GM04503 (cell line): ENCODE data around the gene CD6.

ENCODE experiments used
- DNase-seq: peaks from one replicate; pipeline ENCODE4 v3.0.0-alpha.2; 2012; ENCODE audit warnings: low read depth

Gene CD6

DNA sequence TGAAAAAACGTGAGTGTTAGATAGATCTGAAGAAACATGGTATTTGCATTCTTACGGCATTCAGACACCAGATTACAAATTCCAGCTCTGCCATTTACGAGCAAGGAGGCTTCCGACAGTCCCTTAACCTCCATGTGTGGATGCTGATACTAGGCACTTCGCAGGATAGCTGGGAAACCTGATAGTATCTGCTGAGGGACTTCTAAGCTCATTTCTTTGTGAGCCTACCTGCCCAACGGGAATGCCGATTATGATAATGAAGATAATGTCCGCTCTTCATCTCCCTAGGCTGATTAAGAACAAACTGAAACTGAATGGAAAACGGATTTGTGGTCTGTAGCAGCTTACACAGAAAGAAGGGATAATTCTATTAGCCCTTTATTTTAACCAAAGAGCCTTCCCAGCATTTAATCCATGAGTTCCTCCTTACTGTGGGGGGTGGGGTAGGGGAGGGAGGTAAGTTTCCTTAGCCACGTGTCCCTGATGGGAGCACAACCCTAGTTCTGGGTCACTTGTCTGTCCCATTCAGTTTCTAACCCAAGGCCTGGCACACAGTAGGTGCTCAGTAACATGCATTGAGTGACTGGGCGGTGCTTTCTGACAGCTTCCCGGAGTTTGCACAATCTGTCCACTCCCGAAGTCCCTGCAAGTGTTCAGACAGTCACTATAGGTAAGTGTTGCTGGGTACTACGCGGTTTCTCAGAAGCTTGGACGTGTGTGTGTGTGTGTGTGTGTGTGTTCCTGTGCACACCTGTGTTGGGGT, 39.2 kb downstream of the CD6 start:
- DNase-seq: no peak

DNA sequence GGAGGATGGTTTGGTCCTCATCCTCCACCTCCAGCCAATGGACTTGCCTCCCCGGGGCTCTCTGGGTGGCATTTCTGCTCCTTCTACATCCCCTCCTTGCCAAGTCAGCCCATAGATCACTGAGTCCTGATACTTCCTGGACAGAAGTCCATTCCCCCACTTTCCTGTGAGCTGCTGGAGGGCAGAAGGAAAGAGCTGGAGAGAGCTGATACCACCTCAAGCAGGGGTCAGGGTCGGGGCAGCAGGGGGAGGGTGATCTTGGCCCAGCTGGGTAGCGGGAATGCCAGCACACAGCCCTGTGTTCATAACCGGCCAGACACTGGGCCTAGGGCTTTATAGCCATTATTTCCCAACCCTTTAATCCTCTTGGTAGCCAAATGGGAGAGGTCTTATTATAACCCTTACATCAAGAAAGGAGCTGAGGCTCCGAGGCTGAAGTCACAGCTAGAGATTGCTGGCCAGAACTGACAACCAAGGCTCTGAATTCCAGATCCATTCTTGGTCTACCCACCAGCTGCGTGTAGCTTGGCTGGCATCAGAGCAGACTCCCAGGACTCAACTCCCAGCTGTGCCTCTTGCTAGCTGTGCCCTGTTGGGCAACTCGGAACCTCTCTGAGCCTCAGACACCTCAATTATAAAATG, 39.9 kb downstream of the CD6 start:
- no peak for DNase-seq

DNA sequence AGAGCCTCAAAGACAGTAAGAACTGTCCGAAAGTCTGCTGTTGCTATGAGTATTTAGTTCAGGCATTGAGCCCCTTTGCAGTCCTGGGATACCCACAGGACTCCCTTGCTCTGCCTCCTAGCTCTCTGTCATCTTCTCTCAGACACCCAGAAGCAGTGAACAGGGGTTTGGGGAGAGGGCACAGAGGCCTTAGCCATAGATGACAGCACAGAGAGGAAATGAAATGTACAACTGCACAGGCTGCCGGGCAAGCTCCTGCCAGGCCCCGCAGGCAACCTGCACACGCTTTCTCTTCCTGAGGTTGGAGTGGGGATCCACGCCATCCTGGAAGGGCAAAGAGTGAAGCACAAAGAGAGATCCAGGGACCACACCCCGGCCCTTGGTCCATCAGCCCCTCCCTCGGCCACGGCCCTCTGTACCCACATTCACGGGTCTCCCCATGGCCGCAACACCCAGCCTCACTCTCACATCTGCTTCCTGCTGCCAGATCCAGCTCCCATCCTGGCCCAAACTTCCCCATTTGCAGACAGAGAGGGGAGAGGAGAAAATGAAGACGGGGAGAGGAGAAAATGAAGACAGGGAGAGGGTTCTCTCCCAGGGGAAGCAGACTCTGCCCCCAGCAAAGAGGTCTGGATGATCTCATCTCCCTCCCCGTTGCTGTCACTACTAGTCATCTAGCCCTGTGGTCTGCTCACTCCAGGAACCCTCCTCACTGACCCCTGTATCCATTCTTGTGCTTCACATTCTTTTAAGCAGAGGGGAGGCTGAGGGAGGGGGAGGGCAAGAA, 40.7 kb downstream of the CD6 start:
- no peak for DNase-seq

DNA sequence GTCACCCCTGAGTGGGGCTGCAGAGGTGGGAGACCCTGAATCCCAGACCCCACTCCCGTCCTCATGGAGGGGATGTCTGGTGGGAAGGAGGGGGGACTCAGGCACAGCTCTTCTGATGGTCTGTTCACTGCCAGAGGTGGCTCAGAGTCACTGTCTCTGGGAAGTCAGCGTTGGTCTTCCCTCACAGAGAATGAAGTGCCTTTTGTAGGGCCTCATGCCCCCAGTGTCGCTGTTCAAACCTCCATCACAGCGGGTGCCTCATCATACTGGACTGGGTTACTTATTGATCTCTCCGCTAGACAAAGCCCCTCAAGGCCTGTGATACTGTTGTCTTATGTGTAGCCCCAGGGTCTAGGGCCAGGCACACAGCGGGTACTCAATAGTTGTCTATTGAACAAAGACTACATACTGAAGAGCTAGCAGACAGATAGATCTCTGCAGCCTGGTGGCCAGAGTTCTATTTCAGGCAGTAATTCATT, 41.3 kb downstream of the CD6 start:
- DNase-seq: no peak

DNA sequence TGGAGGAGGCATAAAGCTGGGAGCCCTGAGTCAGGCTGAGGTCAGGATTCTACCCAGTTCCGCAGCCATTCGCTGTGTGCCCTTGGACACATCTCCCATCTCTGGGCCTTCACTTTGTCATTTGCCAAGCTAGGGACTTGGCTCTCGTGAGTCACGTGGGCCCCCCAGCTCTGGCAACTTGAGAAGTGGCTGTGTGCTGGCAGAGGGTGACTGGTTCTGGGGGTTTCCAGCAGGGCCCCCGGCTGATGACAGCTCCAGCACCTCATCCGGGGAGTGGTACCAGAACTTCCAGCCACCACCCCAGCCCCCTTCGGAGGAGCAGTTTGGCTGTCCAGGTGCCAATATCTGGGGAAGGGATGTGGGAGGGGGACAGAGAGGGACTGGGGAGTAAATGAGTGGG, 46.6 kb downstream of the CD6 start:
- DNase-seq: no peak

DNA sequence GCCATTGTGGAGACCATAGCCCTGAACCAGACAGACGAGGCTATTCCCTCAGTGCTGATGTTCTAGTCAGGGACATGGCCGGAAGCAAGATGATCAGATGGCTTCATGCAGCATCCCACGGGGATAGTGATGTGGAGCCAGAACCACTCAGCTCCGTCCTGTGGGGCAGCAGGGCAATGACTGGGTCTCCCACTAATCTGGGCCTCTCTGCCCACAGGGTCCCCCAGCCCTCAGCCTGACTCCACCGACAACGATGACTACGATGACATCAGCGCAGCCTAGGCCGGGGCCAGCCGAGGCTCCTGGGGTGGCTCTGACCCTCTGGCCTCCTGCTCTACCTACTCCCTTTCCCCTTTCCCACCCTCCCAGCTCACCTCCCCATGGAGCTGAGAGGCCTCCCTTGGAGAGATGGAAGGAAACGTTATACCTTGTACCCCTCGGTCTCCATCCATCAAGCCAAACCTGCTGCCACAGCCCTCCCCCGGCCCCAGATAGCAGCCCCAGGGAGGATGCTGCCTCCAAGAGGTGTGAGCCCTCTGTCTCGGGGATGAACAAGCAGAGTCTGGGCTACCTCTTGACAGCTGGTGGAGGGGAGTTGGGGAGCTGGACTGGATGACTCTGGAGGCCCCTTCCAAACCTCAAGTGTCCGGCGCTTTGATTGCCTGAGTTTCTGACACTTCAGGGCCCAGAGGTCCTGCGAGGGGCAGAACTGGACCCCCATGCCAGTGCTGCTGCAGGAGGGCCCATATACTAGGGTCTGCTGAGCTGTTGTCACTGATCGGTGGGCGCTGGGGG, 47.8 kb downstream of the CD6 start:
- DNase-seq: no peak

DNA sequence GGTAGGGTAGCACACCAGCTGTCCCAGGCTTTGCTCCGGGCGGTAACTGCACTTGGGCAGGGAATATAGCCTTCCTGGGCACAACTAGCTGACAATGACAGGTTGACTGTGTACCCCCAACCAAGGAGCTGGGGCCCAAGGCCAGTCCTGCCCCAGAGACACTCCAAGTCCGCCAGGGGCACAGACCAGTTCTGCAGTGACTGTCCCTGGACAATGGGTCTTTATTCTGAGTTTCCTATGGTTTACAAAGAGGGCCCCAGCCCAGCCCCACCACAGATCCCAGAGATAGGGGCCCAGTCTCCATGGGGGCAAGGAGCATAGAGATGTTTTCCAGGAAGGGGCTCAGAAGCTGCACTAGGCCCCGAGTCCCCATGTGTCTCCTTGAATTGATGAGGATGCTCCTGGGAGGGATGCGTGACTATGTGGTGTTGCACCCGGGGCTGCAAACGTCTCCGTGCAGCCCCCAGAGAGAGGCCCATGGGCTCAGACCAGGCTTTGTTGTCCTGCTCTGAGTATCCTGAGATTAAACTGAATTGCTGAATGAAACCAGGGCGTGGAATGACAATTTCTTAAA, 48.4 kb downstream of the CD6 start:
- DNase-seq: no peak

DNA sequence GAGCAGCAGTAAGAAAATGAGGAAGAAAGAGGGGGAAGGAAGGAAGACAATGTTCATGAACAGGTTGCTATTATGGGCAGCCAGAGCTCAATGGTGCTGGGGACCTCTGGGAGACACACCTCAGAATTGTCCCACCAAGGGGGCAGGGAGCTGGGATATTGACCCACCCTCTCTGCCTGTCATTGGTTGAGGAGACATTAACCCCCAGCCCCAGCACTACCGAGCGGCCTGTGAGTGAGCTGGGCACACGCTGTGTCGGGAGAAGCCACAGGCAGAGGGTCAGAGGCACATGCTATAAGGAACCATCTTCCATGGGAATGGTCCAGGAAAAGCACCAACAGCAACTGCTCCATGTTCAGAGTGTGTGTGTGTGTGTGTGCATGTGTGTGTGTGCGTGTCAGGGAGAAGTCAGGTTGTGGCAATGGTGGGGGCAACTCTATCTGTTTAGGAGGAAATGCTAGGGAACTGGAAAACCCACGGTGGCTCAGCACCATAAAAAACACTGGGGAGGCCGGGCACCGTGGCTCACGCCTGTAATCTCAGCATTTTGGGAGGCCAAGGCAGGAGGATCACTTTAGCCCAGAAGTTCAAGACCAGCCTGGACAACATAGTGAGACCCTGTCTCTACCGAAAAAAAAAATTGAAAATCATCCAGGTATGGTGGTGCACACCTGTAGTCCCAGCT, 49.2 kb downstream of the CD6 start:
- DNase-seq: no peak

DNA sequence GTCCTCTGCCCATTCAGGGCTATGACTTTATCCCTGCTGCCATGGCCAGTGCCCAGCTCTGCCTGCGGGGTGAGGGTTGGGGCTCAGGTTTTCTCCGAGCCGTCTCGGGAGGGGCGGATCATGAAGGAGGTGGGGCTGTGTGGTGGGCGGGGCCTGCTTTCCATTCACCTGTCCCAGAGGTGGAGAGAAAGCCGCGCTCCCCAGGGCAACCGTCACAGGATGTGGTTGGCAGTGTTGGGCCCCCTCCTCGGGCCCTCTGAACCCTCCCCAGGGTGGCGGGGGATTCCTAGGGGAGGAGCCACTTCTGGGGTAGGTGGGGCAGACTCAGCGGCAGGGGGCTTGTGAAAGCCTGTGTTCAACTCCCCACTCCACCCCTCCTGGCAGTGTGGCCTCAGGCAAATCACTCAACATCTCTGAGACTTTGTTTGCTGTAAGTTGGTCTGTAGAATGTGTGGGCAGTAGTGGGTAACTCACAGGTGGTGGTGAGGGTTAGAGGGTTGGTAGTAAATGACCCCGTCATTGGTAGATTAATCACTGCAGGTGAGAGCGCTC, 50.3 kb downstream of the CD6 start:
- no peak for DNase-seq

DNA sequence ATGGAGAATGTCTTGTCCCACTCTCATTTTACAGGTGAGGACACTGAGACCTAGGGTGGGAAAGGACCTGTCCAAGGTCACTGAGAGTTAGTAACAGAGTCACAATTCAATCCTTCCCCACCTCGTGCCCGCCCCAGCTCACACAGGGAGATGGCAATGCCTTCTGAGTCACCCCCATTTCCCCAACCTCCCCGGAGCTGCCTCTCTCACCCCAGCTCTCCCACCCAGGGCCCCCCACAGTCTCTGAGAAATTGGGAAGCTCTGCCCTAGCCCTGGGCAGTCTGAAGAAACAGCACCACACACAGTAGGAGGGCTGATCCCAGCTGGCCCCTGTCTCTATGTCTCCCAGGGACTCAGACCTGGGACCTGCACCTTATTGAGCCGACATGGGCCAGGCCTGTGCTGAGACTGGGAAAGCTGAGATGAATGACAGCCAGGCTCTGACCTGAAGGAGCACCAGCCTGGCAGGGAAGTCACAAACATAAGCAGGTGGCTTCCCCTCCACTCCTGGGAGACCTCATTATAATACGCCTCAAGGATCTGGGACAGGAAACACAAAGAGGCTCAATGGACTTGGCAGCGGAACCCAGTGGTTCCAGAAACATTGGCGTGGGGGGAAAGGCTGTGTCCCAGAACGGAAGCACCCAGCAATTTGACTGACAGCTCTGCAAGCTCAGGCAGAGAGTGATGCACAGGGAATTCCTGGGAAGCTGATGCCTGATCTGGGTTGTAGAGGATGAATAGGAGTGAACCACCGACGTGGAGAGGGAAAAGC, 51.0 kb downstream of the CD6 start:
- DNase-seq: no peak

DNA sequence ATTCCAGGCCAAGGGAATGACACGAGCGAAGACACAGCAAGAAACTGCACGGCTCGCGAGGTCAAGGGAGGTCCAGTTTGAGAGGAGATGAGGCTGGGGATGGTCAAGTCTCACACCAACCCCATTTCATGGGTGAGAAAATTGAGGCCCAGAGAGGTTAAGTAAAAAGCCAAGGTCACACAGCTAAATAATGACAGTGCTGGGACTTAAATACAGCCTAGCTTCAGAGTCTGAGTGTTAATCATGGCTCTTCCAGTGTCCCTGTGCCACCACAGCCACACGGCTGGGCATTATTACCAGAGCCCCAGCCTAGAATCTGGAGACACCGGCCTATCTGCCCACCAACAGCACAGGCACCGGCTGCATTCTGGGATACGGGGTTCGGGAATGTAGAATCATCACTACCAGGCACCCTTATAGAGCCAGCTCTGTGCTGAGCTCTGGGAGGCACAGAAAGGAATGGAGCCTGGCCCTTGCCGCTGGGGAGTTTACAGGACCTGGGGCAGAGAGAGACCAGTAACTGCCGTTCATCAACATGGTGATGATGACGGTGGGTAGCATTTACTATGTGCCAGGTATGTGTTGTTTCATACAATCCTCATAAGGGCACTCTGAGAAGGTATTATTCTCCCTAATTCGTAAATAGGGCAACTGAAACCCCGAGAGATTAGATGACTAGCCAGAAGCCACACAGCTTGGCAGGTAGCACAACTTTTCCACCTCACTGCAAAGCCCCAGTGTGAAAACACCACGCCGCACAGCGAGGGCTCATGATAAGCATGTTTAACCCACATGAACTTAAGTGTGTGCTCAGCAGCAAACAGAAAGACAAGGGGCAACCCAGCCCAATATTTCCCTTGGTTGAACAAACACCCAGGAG, 51.8 kb downstream of the CD6 start:
- DNase-seq: no peak

DNA sequence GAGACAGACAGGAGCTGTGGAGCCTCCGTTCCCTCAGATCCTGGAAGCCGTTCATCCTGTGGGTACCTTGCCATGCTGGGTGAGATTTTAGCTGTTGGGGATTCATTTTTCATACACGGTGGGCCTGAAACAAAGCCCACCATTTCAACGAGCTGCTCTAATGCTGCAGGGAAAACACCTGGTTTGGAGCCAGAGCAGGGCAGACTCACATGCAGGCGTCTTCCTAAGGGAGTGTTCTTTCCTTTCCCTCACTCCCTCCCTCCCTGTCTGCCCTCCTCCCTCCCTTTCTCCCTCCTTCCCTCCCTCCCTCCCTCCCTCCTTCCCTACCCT, 52.5 kb downstream of the CD6 start:
- DNase-seq: no peak

DNA sequence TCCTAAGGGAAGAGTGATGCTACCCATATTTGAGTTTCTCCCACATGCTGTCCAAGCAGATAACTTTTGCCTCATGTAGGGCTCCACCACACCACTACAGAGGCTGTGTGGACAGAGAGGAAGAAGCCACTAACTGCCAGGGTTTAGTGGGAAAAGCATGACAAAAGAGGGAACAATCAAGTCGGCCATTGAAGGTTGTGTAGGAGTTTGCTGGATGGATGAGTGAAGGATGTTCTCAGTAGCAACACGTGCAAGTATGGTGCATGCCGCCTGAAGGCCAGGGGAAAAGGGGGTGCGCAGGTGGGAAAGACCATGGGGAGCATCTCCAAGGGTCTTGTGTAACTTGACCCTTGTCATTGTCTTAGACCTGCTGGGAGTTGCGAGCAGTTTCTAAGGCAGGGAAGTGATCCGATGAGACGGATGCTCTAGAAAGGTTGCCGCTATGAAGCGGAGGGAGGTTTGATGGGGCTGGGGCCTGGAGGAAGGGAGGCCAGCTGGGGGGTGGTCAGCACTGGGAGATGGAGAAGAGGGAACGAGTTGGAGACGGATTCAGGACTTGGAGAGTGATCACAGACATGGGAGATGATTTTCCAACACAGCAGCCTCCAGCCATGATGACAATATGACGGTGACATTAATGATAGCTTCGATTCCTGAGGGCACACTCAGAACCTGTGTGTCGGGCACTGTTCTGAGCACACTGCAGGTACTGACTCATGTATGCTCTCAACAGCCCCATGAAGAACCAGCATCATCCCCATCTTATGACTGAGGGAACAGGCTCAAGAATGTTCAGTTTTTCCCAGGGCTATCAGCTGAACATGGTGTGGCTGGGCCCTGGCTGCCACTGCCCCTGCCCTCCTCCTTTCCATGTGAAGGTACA, 53.7 kb downstream of the CD6 start:
- no peak for DNase-seq

DNA sequence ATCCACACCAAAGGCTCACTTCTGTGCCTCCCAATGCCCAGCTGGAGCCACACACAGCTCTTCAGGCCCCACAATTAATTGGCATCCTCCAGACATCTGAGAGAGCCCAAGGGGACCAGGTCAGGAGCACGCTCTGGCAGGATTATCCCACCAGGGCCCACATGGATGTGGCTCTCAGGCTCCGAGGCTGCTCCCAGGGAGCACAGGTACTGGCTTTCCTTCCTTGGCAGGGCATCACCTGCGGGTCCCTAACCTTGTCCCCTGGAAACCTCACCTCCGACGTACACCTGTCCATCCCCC, 54.3 kb downstream of the CD6 start:
- DNase-seq: no peak

DNA sequence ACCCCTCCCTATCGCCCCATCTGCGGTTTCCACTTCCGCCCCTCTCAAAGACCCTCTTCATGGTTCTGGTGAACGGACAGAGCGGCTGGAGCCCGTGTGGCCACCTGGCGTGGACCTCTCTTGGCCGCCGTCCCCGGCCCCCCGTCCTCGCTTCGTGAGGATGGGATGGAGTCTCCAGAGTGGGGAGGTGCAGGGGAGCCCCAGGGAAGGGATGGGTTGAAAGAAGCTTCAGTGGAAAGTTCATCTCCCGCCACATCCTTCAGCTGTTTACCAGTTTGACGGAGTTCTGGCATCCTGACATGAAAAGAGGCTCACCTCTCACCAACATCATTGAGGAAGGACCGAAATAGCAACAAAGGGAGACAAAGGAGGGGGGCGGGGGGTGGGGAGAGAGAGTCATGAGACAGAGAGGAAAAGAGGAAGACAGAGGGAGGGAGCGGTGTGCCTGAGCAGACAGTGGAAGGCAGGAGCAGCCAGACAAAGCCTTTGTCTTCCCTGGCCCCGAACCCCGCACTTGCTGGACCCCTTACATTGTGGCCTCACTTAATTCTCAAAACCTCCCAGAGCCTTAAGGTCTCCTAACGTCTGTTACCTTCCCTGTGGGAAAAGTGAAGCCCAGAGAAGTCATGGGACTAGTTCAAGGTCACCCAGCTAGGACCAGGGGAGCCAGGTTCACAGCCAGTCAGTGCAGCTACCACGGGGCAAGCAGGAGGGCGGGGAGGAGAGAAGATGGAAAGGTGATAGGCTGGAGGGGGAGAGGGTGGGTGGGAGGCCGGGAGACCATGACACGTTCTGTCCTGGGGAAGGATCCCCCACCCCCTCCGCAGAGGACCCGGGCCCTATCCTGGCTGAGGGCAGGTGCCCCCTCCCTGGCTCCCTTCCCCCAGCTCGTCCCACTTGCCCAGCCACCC, 54.9 kb downstream of the CD6 start:
- DNase-seq: no peak

DNA sequence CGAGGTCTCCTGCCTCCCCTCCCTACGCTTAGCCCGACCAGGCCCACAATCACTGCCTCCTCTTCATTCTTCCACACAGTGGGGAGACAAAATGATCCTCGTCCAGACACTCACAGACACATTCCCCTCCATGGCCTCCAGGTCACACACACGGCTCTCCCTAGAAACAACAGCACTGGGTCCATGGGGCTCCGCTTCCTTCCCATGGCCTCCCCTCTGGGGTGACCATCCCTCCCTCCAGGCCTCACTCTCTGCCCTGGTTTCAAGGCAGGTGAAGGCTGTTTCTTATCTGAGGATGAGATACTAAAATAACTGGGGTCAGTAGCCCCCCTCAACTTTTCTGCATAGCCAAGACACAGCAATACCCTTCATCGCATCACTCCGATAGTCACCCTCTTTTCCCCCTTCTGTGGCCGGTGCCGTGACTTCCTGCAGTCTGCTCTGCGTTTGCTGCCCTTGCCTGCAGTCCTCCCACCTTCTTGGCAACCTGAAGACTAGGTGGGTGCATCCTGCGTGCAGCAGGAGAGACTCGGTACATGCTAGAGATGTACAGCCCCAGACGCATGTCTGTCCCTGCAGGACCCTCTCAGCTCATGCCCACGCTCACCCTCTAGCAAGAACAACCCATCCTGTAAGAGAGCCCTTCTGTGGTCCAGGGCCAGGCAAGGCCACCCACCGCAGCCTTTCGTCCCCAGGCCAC, 55.8 kb downstream of the CD6 start:
- DNase-seq: no peak
